Smooth muscle cell (in vitro differentiated cells): ENCODE data around the gene ATG7. TPM values are rescaled to one million over a fixed set of nuclear protein-coding genes. Genes with fewer than 3 reads are reported as not detected.

ENCODE experiments used
- DNase-seq: peaks from one replicate; lab custom pipeline; 2025; ENCODE audit not compliant: unreplicated experiment; lab: John Stamatoyannopoulos, UW
- H2AFZ ChIP-seq: fragments of 200-600 bp; sonication (generic); 2 replicates; pipeline ENCODE4 v1.6.0; 2016; ENCODE audit warnings: antibody characterized with exemption, low read depth, mild to moderate bottlenecking
- H3F3A ChIP-seq: fragments of 200-600 bp; sonication (generic); 2 replicates; pipeline ENCODE4 v1.6.0; 2017; ENCODE audit warnings: antibody characterized with exemption, low read depth
- H3K27ac ChIP-seq: fragments of 200-600 bp; sonication (generic); 2 replicates; pipeline ENCODE4 v1.5.1; 2016; ENCODE audit warnings: low read depth, mild to moderate bottlenecking
- H3K27me3 ChIP-seq: fragments of 200-600 bp; sonication (generic); 2 replicates; pipeline ENCODE4 v1.6.1; 2016; ENCODE audit warnings: low read depth, mild to moderate bottlenecking
- H3K36me3 ChIP-seq: fragments of 200-600 bp; sonication (generic); 2 replicates; pipeline ENCODE4 v1.5.1; 2016; ENCODE audit warnings: low read depth
- H3K4me1 ChIP-seq: fragments of 200-600 bp; sonication (generic); 2 replicates; pipeline ENCODE4 v1.5.1; 2016; ENCODE audit warnings: low read depth
- H3K4me2 ChIP-seq: fragments of 200-600 bp; sonication (generic); 2 replicates; pipeline ENCODE4 v1.6.0; 2016; ENCODE audit warnings: mild to moderate bottlenecking
- H3K4me3 ChIP-seq: fragments of 200-600 bp; sonication (generic); 2 replicates; pipeline ENCODE4 v1.5.1; 2016; ENCODE audit warnings: mild to moderate bottlenecking
- H3K79me2 ChIP-seq: fragments of 200-600 bp; sonication (generic); 2 replicates; pipeline ENCODE4 v1.6.0; 2016; ENCODE audit warnings: low read depth, mild to moderate bottlenecking
- H3K9ac ChIP-seq: fragments of 200-600 bp; sonication (generic); 2 replicates; pipeline ENCODE4 v1.6.0; 2016; ENCODE audit warnings: low read depth
- H3K9me3 ChIP-seq: fragments of 200-600 bp; sonication (generic); replicated peaks from 2 replicates; pipeline ENCODE4 v1.5.1; 2016; ENCODE audit warnings: low read depth
- H4K20me1 ChIP-seq: fragments of 200-600 bp; sonication (generic); 2 replicates; pipeline ENCODE4 v1.6.0; 2016; ENCODE audit warnings: low read depth
- CTCF ChIP-seq: fragments of 200-600 bp; sonication (generic); IDR thresholded peaks from 2 replicates; pipeline ENCODE4 v1.5.1; 2017; ENCODE audit warnings: borderline replicate concordance, mild to moderate bottlenecking, antibody characterized with exemption; ENCODE audit not compliant: insufficient read depth, poor library complexity, severe bottlenecking
- WGBS: methylation state at CpG from one replicate; pipeline ENCODE4 v1.1.7; 2016; ENCODE audit warnings: low lambda C conversion rate; 5-methylcytosine and 5-hydroxymethylcytosine counted together
- polyA plus RNA-seq: library from polyadenylated mRNA; unstranded; fragments of >200 nt; fragmentation: Nextera tagmentation; extraction: Ambion mirVana; gene quantifications from 2 replicates; pipeline ENCODE4 v1.2.1, GENCODE V29; 2016
- total RNA-seq: library from RNA; depleted of rRNA; stranded (reverse); fragments of >200 nt; gene quantifications from 2 replicates; pipeline ENCODE4 v1.2.3, GENCODE V29; 2014

Gene ATG7
- total and polyA plus RNA-seq, 2 experiments from 2014 or later, result 19.4 to 40.3 TPM

GRCh38 chr3:11238880-11239279 lies 33.3 kb upstream of the ATG7 start:
- TF ChIP-seq CTCF, result no peak
- Histone ChIP-seq H3K27ac (peak overlapping the region; percentile 97), H3K4me1 (no peaks in the 10 kb centered on the region), H3K27me3 (no peaks in the 10 kb centered on the region), H3K79me2 (no peaks in the 10 kb centered on the region), H3K9me3 (no peaks in the 10 kb centered on the region), H3K36me3 (no peaks in the 10 kb centered on the region), H3K4me2 (peak overlapping the region; percentile 74), H4K20me1 (no peaks in the 10 kb centered on the region), H3K9ac (peak overlapping the region; percentile 76), H3F3A (peaks cover 11% of the 10 kb centered on the region), H2AFZ (no peak overlapping the region), H3K4me3 (no peak overlapping the region)
- WGBS, result 6% methylated on average over 1 of the region's 1 CpG
- DNase-seq, result no peak

GRCh38 chr3:11239796-11240195 lies 32.4 kb upstream of the ATG7 start:
- H3K9ac ChIP-seq, result no peak overlapping the region
- H4K20me1 ChIP-seq, result no peaks in the 10 kb centered on the region
- no peaks in the 10 kb centered on the region for H3K9me3 ChIP-seq
- peak overlapping the region; percentile 97 for H3K27ac ChIP-seq
- H3K36me3 ChIP-seq, result no peaks in the 10 kb centered on the region
- H2AFZ ChIP-seq, result no peak overlapping the region
- H3K4me1 ChIP-seq, result no peaks in the 10 kb centered on the region
- H3K4me3 ChIP-seq, result no peak overlapping the region
- no peak for DNase-seq
- 90% methylated on average over 1 of the region's 1 CpG for WGBS
- no peaks in the 10 kb centered on the region for H3K79me2 ChIP-seq
- no peak overlapping the region for H3K4me2 ChIP-seq
- peaks cover 11% of the 10 kb centered on the region for H3F3A ChIP-seq
- TF ChIP-seq CTCF, result no peak
- no peaks in the 10 kb centered on the region for H3K27me3 ChIP-seq

GRCh38 chr3:11240496-11240895 lies 31.7 kb upstream of the ATG7 start:
- Histone ChIP-seq H3K9me3 (no peaks in the 10 kb centered on the region), H3K79me2 (no peaks in the 10 kb centered on the region), H2AFZ (no peak overlapping the region), H4K20me1 (no peaks in the 10 kb centered on the region), H3F3A (peaks cover 11% of the 10 kb centered on the region), H3K4me1 (no peaks in the 10 kb centered on the region), H3K27me3 (no peaks in the 10 kb centered on the region), H3K4me3 (no peak overlapping the region), H3K36me3 (no peaks in the 10 kb centered on the region), H3K9ac (no peak overlapping the region), H3K27ac (no peak overlapping the region), H3K4me2 (no peak overlapping the region)
- no peak for TF ChIP-seq CTCF
- WGBS, result 95% methylated on average over 1 of the region's 1 CpG
- no peak for DNase-seq

- no peaks in the 10 kb centered on the region for H3K27me3 ChIP-seq
- no peaks in the 10 kb centered on the region for H3K79me2 ChIP-seq
- H3K36me3 ChIP-seq, result no peaks in the 10 kb centered on the region
- H4K20me1 ChIP-seq, result no peaks in the 10 kb centered on the region
- WGBS, result 72% methylated on average over 1 of the region's 1 CpG
- no peaks in the 10 kb centered on the region for H3K4me1 ChIP-seq
- H3K27ac ChIP-seq, result no peak overlapping the region
- no peak overlapping the region for H3K4me3 ChIP-seq
- H3K9me3 ChIP-seq, result no peaks in the 10 kb centered on the region
- H3K4me2 ChIP-seq, result no peak overlapping the region
- no peak for TF ChIP-seq CTCF
- H3F3A ChIP-seq, result peaks cover 5% of the 10 kb centered on the region
- DNase-seq, result no peak
- no peak overlapping the region for H3K9ac ChIP-seq
- H2AFZ ChIP-seq, result no peak overlapping the region
Observed at GRCh38 chr3:11244121-11244677, 28.0 kb upstream of the ATG7 start.
